A549 (cell line): ENCODE measurements around the gene KCNQ1.

Experiments used
- ELK1 ChIP-seq: fragments of 150-350 bp; IDR thresholded peaks from 2 replicates; pipeline ENCODE4 v1.6.1; 2014; ENCODE audit warnings: low read depth, mild to moderate bottlenecking, low read length
- PHF8 ChIP-seq: fragments of 200-600 bp; sonication (generic); IDR thresholded peaks from 2 replicates; pipeline ENCODE4 v1.6.1; 2016; ENCODE audit warnings: low read depth, mild to moderate bottlenecking, antibody characterized with exemption, moderate library complexity, borderline replicate concordance
- POLR2A ChIP-seq: IDR thresholded peaks from 2 replicates; pipeline ENCODE4 v1.6.1; 2012; ENCODE audit warnings: mild to moderate bottlenecking, low read length
- RARB ChIP-seq: fragments of 250-450 bp; sonication (Bioruptor Pico); IDR thresholded peaks from 2 replicates; pipeline ENCODE4 v1.8.0; 2021; ENCODE audit warnings: mild to moderate bottlenecking, moderate library complexity

GRCh38 chr11:2848497-2848896 lies 403.7 kb downstream of the KCNQ1 start:
- TF ChIP-seq ELK1: no peak
- no peak for TF ChIP-seq POLR2A
- TF ChIP-seq PHF8: no peak
- no peak for TF ChIP-seq RARB
